IMR-90 (cell line): Measurements from ENCODE around the gene MCAM. TPM values are rescaled to one million over a fixed set of nuclear protein-coding genes. Genes with fewer than 3 reads are reported as not detected.

Experiments used
- ATAC-seq: fragments of 200-7000 bp; cut with Tn5 transposase; 2 replicates; pipeline ENCODE4 v1.9.1; 2020; ENCODE audit warnings: low read depth, mild to moderate bottlenecking, moderate library complexity
- BruUV-seq: library from RNA; stranded (reverse); fragments of 400-500 nt; replicated peaks from 2 replicates; lab custom pipeline; 2021; lab: Mats Ljungman, UMichigan
- CTCF ChIA-PET: fragments of 300-600 bp; formaldehyde crosslinking; extraction: SDS; loops from one replicate; lab custom pipeline; 2021; ENCODE audit warnings: antibody characterized with exemption; lab: Yijun Ruan, JAX
- POLR2A ChIA-PET: fragments of 300-600 bp; sonication (Branson Sonifier 250); formaldehyde crosslinking; loops from one replicate; lab custom pipeline; 2022; ENCODE audit warnings: antibody characterized with exemption; ENCODE audit not compliant: unreplicated experiment; lab: Charles Lee
- DNase-seq: peaks from one replicate; pipeline ENCODE4 v3.0.0; 2013
- H2AFZ ChIP-seq: replicated peaks from 2 replicates; pipeline ENCODE3; 2013; ENCODE audit warnings: low read length, mild to moderate bottlenecking; ENCODE audit not compliant: poor library complexity
- H2AK5ac ChIP-seq: 2 replicates; pipeline ENCODE4 v1.6.1; 2013; ENCODE audit warnings: low read depth, low read length, inconsistent platforms
- H2AK9ac ChIP-seq: replicated peaks from 2 replicates; pipeline ENCODE3; 2013; ENCODE audit warnings: mild to moderate bottlenecking, low read depth, low read length, moderate library complexity; ENCODE audit not compliant: poor library complexity
- H2BK120ac ChIP-seq: 2 replicates; pipeline ENCODE4 v1.6.1; 2013; ENCODE audit warnings: low read depth, low read length, inconsistent platforms
- H2BK15ac ChIP-seq: 3 replicates; pipeline ENCODE4 v1.6.1; 2013; ENCODE audit warnings: low read depth, low read length, inconsistent platforms
- H2BK20ac ChIP-seq: 2 replicates; pipeline ENCODE4 v1.6.1; 2013; ENCODE audit warnings: low read depth, mild to moderate bottlenecking, inconsistent platforms, low read length, moderate library complexity
- H2BK5ac ChIP-seq: 2 replicates; pipeline ENCODE4 v1.6.1; 2013; ENCODE audit warnings: mild to moderate bottlenecking, low read depth, low read length, inconsistent platforms; ENCODE audit not compliant: poor library complexity, severe bottlenecking
- H3K14ac ChIP-seq: replicated peaks from 2 replicates; pipeline ENCODE4 v1.6.1; 2013; ENCODE audit warnings: low read depth, low read length, inconsistent platforms
- H3K18ac ChIP-seq: 2 replicates; pipeline ENCODE4 v1.6.1; 2013; ENCODE audit warnings: low read depth, low read length, control low read depth
- H3K23ac ChIP-seq: 2 replicates; pipeline ENCODE4 v1.6.1; 2013; ENCODE audit warnings: low read depth, low read length, inconsistent platforms
- H3K27ac ChIP-seq: 2 replicates; pipeline ENCODE4 v1.5.1; 2013; ENCODE audit warnings: mild to moderate bottlenecking, control low read depth, low read length; ENCODE audit not compliant: insufficient read depth
- H3K27me3 ChIP-seq: 2 replicates; pipeline ENCODE4 v1.6.1; 2013; ENCODE audit warnings: low read length; ENCODE audit not compliant: control insufficient read depth, insufficient read depth
- H3K36me3 ChIP-seq: 2 replicates; pipeline ENCODE4 v1.6.1; 2013; ENCODE audit warnings: low read length, mixed read lengths; ENCODE audit not compliant: control insufficient read depth, insufficient read depth
- H3K4ac ChIP-seq: 2 replicates; pipeline ENCODE4 v1.6.1; 2013; ENCODE audit warnings: low read depth, low read length, inconsistent platforms
- H3K4me1 ChIP-seq: 2 replicates; pipeline ENCODE4 v1.6.1; 2013; ENCODE audit warnings: low read length, mixed read lengths; ENCODE audit not compliant: control insufficient read depth, insufficient read depth
- H3K4me2 ChIP-seq: 2 replicates; pipeline ENCODE4 v1.6.1; 2013; ENCODE audit warnings: low read depth, mild to moderate bottlenecking, control low read depth, low read length, moderate library complexity
- H3K4me3 ChIP-seq: 2 replicates; pipeline ENCODE4 v1.5.1; 2013; ENCODE audit warnings: low read depth, mild to moderate bottlenecking, control low read depth, low read length, moderate library complexity; ENCODE audit not compliant: insufficient read depth
- H3K56ac ChIP-seq: 2 replicates; pipeline ENCODE4 v1.6.1; 2013; ENCODE audit warnings: low read length, inconsistent platforms; ENCODE audit not compliant: insufficient read depth; ENCODE audit errors: extremely low read depth
- H3K79me1 ChIP-seq, 2 experiments: 2 replicates each; pipeline ENCODE4 v1.6.1; 2013; ENCODE audit warnings: low read length in 2 of 2, inconsistent platforms in 1 of 2, low read depth in 1 of 2
- H3K9ac ChIP-seq: 2 replicates; pipeline ENCODE4 v1.6.1; 2013; ENCODE audit warnings: low read depth, low read length, control low read depth
- H3K9me1 ChIP-seq: 2 replicates; pipeline ENCODE4 v1.6.1; 2013; ENCODE audit warnings: low read length, inconsistent platforms; ENCODE audit not compliant: insufficient read depth
- H3K9me3 ChIP-seq: 2 replicates; pipeline ENCODE4 v1.6.1; 2013; ENCODE audit warnings: low read length; ENCODE audit not compliant: control insufficient read depth, insufficient read depth
- H4K20me1 ChIP-seq: 2 replicates; pipeline ENCODE4 v1.6.1; 2013; ENCODE audit warnings: low read length, inconsistent platforms; ENCODE audit not compliant: insufficient read depth
- H4K5ac ChIP-seq: 2 replicates; pipeline ENCODE4 v1.6.1; 2013; ENCODE audit warnings: mild to moderate bottlenecking, low read depth, low read length, control low read depth
- H4K8ac ChIP-seq, 2 experiments: 2 replicates each; pipeline ENCODE4 v1.6.1; 2013; ENCODE audit warnings: low read depth in 2 of 2, low read length in 2 of 2, control low read depth in 1 of 2, inconsistent platforms in 1 of 2
- H4K91ac ChIP-seq: 2 replicates; pipeline ENCODE4 v1.6.1; 2013; ENCODE audit warnings: low read depth, low read length, inconsistent platforms; ENCODE audit not compliant: insufficient read depth
- FOS ChIP-seq: fragments of 150-350 bp; IDR thresholded peaks from 2 replicates; pipeline ENCODE4 v1.6.1; 2016; ENCODE audit warnings: low read depth, low read length
- MXI1 ChIP-seq: IDR thresholded peaks from 2 replicates; pipeline ENCODE4 v1.6.1; 2012; ENCODE audit warnings: low read depth, mild to moderate bottlenecking, low read length, moderate library complexity, borderline replicate concordance
- NFE2L2 ChIP-seq: fragments of 150-350 bp; IDR thresholded peaks from 2 replicates; pipeline ENCODE4 v1.6.1; 2016; ENCODE audit warnings: low read depth, mild to moderate bottlenecking, low read length
- WGBS, 2 experiments: methylation state at CpG; one replicate each; pipeline versions ENCODE4 v1.1.5 to v1.1.7; 2013; ENCODE audit warnings: missing lambda C conversion rate in 2 of 2; ENCODE audit not compliant: insufficient read length in 1 of 2; ENCODE audit errors: extremely low coverage in 2 of 2; 5-methylcytosine and 5-hydroxymethylcytosine counted together
- dilution Hi-C: fragments of 300-500 bp; cut with HindIII; formaldehyde crosslinking; loops from one replicate; pipeline ENCODE4 v1.14.3; 2018; ENCODE audit warnings: low sequenced_read_pairs; ENCODE audit not compliant: unreplicated experiment
- in situ Hi-C: fragments of 300-500 bp; cut with MboI; formaldehyde crosslinking; loops from 3 replicates; pipeline ENCODE4 v1.14.3; 2019; ENCODE audit warnings: low sequenced_read_pairs, inconsistent platforms, mixed read lengths
- intact Hi-C: fragments of 100-400 bp; cut with micrococcal nuclease; formaldehyde crosslinking; loops from 2 replicates; pipeline ENCODE4 v1.10.0; 2022
- polyA plus RNA-seq, 3 experiments: library from polyadenylated mRNA; depleted of rRNA; stranded (reverse); fragments of >200 nt; gene quantifications; 2 replicates each; pipeline ENCODE4 v1.2.3, GENCODE V29; 2012; ENCODE audit warnings: low replicate concordance in 1 of 3
- total RNA-seq: library from RNA; depleted of rRNA; stranded (reverse); fragments of >200 nt; gene quantifications from 2 replicates; pipeline ENCODE4 v1.2.3, GENCODE V29; 2012
- TF ChIP-seq, protein P1 (sequence below): fragments of 150-350 bp; IDR thresholded peaks from 2 replicates; pipeline ENCODE4 v1.6.1; 2017; ENCODE audit warnings: mild to moderate bottlenecking, antibody characterized with exemption, low read length, low read depth

MCAM gene
- total and polyA plus RNA-seq, 2 of the 4 experiments (the other 2 are of a cell fraction), result 95.1 to 131 TPM

DNA sequence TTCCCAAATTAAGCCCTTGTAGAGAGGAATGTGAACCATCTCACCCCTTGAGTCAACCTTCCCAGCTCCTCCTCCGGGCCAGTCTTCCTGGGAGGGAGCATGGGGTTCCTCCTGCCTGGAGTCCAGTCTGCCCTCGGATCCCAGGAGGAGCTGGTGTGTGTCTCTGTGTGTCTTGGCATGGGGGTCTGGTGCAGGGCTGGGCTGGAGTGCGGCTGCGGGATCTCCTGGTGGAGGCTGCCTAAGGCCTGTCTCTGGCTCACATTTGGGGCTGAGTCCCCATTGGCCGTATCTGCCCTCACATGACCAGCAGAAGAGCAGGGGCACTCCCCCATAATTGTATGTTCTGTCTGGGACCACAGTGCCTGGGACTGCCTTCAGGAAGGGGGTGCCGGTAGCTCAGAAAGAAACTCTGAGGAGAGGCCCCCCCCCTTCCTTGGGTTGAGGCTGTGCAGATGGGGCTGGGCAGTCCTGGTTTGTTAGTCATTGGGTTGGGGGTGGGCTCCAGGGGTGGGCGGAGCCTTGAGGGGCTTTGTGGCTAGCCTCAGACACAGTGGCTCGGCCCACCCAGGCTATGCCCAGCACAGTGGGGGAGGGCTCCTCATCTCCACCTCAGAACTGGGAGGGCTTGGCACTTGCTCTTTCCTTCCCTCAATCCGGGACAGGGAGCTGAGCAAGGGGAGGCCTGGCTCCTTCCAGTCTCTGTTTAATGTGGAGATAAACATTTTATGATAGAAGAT lies 20.8 kb upstream of the MCAM start:
- Histone ChIP-seq H3K56ac (peak overlapping the region; percentile 96), H3K27me3 (no peaks in the 10 kb centered on the region), H2AK9ac (peak overlapping the region; percentile 100), H4K91ac (peak overlapping the region; percentile 99), H2BK15ac (peak overlapping the region; percentile 82; the same call in 2 of the 3 replicates), H2BK120ac (peak overlapping the region; percentile 96), H2BK20ac (peak overlapping the region; percentile 87), H3K18ac (peak overlapping the region; percentile 68), H3K14ac (peak overlapping the region; percentile 98), H3K9me1 (peaks cover 14% of the 10 kb centered on the region), H3K4ac (peak overlapping the region; percentile 98), H4K20me1 (peaks cover 5% of the 10 kb centered on the region; the same call in 1 of the 2 replicates), H3K4me1 (peaks cover 26% of the 10 kb centered on the region), H3K9ac (peak overlapping the region; percentile 79), H3K4me2 (peak overlapping the region; percentile 75), H4K5ac (peak overlapping the region; percentile 62), H3K79me1 (peaks cover 17 to 42% of the 10 kb centered on the region in 2 experiments; a peak in 3 of 4 replicates), H3K36me3 (peaks cover 2% of the 10 kb centered on the region; the same call in 1 of the 2 replicates), H3K9me3 (no peaks in the 10 kb centered on the region), H3K4me3 (peak overlapping the region; percentile 11), H3K27ac (peak overlapping the region; percentile 96), H2AK5ac (peak overlapping the region; percentile 97), H2BK5ac (peak overlapping the region; percentile 93), H3K23ac (peak overlapping the region; percentile 94), H4K8ac (peak overlapping the region; percentile 64 to 95), H2AFZ (peak overlapping the region; percentile 92)
- TF ChIP-seq FOS, result no peak
- no peak for TF ChIP-seq NFE2L2
- TF ChIP-seq, protein P1, sequence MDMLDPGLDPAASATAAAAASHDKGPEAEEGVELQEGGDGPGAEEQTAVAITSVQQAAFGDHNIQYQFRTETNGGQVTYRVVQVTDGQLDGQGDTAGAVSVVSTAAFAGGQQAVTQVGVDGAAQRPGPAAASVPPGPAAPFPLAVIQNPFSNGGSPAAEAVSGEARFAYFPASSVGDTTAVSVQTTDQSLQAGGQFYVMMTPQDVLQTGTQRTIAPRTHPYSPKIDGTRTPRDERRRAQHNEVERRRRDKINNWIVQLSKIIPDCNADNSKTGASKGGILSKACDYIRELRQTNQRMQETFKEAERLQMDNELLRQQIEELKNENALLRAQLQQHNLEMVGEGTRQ, result peak; percentile 77
- 0 out of 2 replicates have a peak, but pooled peaks have one; percentile 3 for TF ChIP-seq MXI1
- ChIA-PET POLR2A (interaction anchor here (0.6 to 1.9 kb wide), 8 partner anchors 13 to 553 kb away, joined by 3 to 8 read pairs (median 5); partner anchors contain the start of genes CBL, DPAGT1 and MCAM), CTCF (interaction anchor here (0.7 to 2.0 kb wide), 20 partner anchors 12 to 270 kb away, joined by 3 to 20 read pairs (median 5); partner anchors contain the start of genes DPAGT1, MCAM and VPS11)
- BruUV-seq, result no TSS peak
- WGBS, 2 experiments, result 0% methylated on average over 2 of the region's 9 CpGs; no CpG with 5 or more reads in 1 of the 2 experiments
- intact Hi-C loops (loop anchor here (1.0 to 5.0 kb wide), 8 partner anchors 17 to 242 kb away; partner anchors contain the start of genes ABCG4 and CBL), dilution Hi-C loops (no loop called here), in situ Hi-C loops (no loop called here)
- peak; percentile 51 for ATAC-seq
- DNase-seq, result peak; percentile 90
